GM23338 (cell line): ENCODE data around the gene SMIM41. TPM values are rescaled to one million over a fixed set of nuclear protein-coding genes. Genes with fewer than 3 reads are reported as not detected.

ENCODE experiments used
- ATAC-seq: fragments of 200-7000 bp; cut with Tn5 transposase; 3 replicates; pipeline ENCODE4 v1.9.1; 2020
- DNase-seq: peaks from one replicate; pipeline ENCODE4 v3.0.0-alpha.2; 2015; ENCODE audit warnings: low spot score
- H2AFZ ChIP-seq: fragments of 200-600 bp; sonication (generic); 2 replicates; pipeline ENCODE4 v1.8.0; 2016; ENCODE audit warnings: antibody characterized with exemption, mild to moderate bottlenecking, moderate library complexity
- H3F3A ChIP-seq: fragments of 200-600 bp; sonication (generic); replicated peaks from 2 replicates; pipeline ENCODE4 v1.8.0; 2017; ENCODE audit warnings: antibody characterized with exemption, mixed run types, low read depth
- H3K27ac ChIP-seq: fragments of 200-600 bp; sonication (generic); 2 replicates; pipeline ENCODE4 v1.6.1; 2016; ENCODE audit warnings: low read depth
- H3K27me3 ChIP-seq: fragments of 200-600 bp; sonication (generic); 2 replicates; pipeline ENCODE4 v1.8.0; 2016; ENCODE audit warnings: mild to moderate bottlenecking, mixed run types, moderate library complexity; ENCODE audit not compliant: insufficient read depth
- H3K36me3 ChIP-seq: fragments of 200-600 bp; sonication (generic); 2 replicates; pipeline ENCODE4 v1.8.0; 2016; ENCODE audit warnings: mild to moderate bottlenecking; ENCODE audit not compliant: insufficient read depth
- H3K4me1 ChIP-seq: fragments of 200-600 bp; sonication (generic); 2 replicates; pipeline ENCODE4 v1.8.0; 2016; ENCODE audit warnings: mild to moderate bottlenecking, moderate library complexity; ENCODE audit not compliant: insufficient read depth
- H3K4me2 ChIP-seq: fragments of 200-600 bp; sonication (generic); 2 replicates; pipeline ENCODE4 v1.7.1; 2017; ENCODE audit warnings: mixed run types
- H3K4me3 ChIP-seq: fragments of 200-600 bp; sonication (generic); 2 replicates; pipeline ENCODE4 v1.6.1; 2016; ENCODE audit warnings: mixed run types
- H3K79me2 ChIP-seq: fragments of 200-600 bp; sonication (generic); replicated peaks from 2 replicates; pipeline ENCODE4 v1.8.0; 2017; ENCODE audit warnings: mild to moderate bottlenecking; ENCODE audit not compliant: insufficient read depth
- H3K9me2 ChIP-seq: fragments of 200-600 bp; sonication (generic); 2 replicates; pipeline ENCODE4 v1.8.0; 2017; ENCODE audit not compliant: insufficient read depth
- H4K20me1 ChIP-seq: fragments of 200-600 bp; sonication (generic); replicated peaks from 2 replicates; pipeline ENCODE4 v1.8.0; 2017; ENCODE audit warnings: mild to moderate bottlenecking; ENCODE audit not compliant: insufficient read depth
- H3K27ac Mint-ChIP-seq: 2 replicates; pipeline ENCODE4 v1.8.0; 2020; ENCODE audit warnings: inconsistent platforms, mild to moderate bottlenecking, moderate library complexity, mixed read lengths
- H3K27me3 Mint-ChIP-seq: 3 replicates; pipeline ENCODE4 v1.8.0; 2022; ENCODE audit warnings: low read depth, mild to moderate bottlenecking, moderate library complexity, mixed read lengths, inconsistent platforms; ENCODE audit not compliant: insufficient read depth, poor library complexity
- H3K36me3 Mint-ChIP-seq: 3 replicates; pipeline ENCODE4 v1.8.0; 2021; ENCODE audit warnings: low read depth, mild to moderate bottlenecking, inconsistent platforms, moderate library complexity, mixed read lengths
- H3K4me1 Mint-ChIP-seq: 3 replicates; pipeline ENCODE4 v1.8.0; 2020; ENCODE audit warnings: mild to moderate bottlenecking, inconsistent platforms, mixed read lengths
- H3K4me3 Mint-ChIP-seq: 3 replicates; pipeline ENCODE4 v1.8.0; 2021; ENCODE audit warnings: moderate library complexity, mild to moderate bottlenecking, inconsistent platforms, mixed read lengths
- H3K9me3 Mint-ChIP-seq: 3 replicates; pipeline ENCODE4 v1.8.0; 2020; ENCODE audit warnings: moderate library complexity, mild to moderate bottlenecking, inconsistent platforms, mixed read lengths
- CREB1 ChIP-seq: fragments of 250-450 bp; sonication (Bioruptor Pico); IDR thresholded peaks from 2 replicates; pipeline ENCODE4 v1.5.0; 2020; ENCODE audit warnings: low read depth, mild to moderate bottlenecking, moderate library complexity
- CTCF ChIP-seq, 2 experiments: fragments of 200-600 bp in 1 of 2; sonication (generic) in 1 of 2; conservative IDR thresholded peaks; 2 replicates each; pipeline versions ENCODE4 v1.5.1 to v1.6.1; 2016 to 2017; ENCODE audit warnings: antibody characterized with exemption in 2 of 2, low read depth in 2 of 2, mild to moderate bottlenecking in 2 of 2, moderate library complexity in 1 of 2
- EZH2 ChIP-seq: fragments of 200-600 bp; sonication (generic); IDR thresholded peaks from one replicate; pipeline ENCODE4 v1.8.0; 2017; ENCODE audit warnings: antibody characterized with exemption, mild to moderate bottlenecking, low read depth; ENCODE audit not compliant: unreplicated experiment
- EZH2phosphoT487 ChIP-seq: fragments of 200-600 bp; sonication (generic); IDR thresholded peaks from one replicate; pipeline ENCODE4 v1.8.1; 2018; ENCODE audit warnings: antibody characterized with exemption; ENCODE audit not compliant: unreplicated experiment
- JUNB ChIP-seq: IDR thresholded peaks from one replicate; pipeline ENCODE4 v1.6.1; 2016; ENCODE audit warnings: antibody characterized with exemption; ENCODE audit not compliant: unreplicated experiment
- NANOG ChIP-seq: IDR thresholded peaks from 2 replicates; pipeline ENCODE4 v1.6.1; 2016; ENCODE audit warnings: antibody characterized with exemption, borderline replicate concordance
- POLR2AphosphoS5 ChIP-seq: IDR thresholded peaks from 2 replicates; pipeline ENCODE4 v1.6.1; 2016; ENCODE audit warnings: antibody characterized with exemption, low read depth
- STAT1 ChIP-seq: IDR thresholded peaks from one replicate; pipeline ENCODE4 v1.6.1; 2016; ENCODE audit warnings: antibody characterized with exemption; ENCODE audit not compliant: unreplicated experiment
- ZNF114 ChIP-seq: fragments of 250-450 bp; sonication (Bioruptor Pico); IDR thresholded peaks from 2 replicates; pipeline ENCODE4 v1.5.0; 2020; ENCODE audit warnings: mild to moderate bottlenecking, moderate library complexity
- ZNF331 ChIP-seq: fragments of 250-450 bp; sonication (Bioruptor Pico); IDR thresholded peaks from 2 replicates; pipeline ENCODE4 v1.5.0; 2020; ENCODE audit warnings: low read depth, mild to moderate bottlenecking, moderate library complexity
- polyA plus RNA-seq: library from polyadenylated mRNA; unstranded; fragments of >200 nt; fragmentation: Nextera tagmentation; extraction: Ambion mirVana; gene quantifications from 2 replicates; pipeline ENCODE4 v1.2.1, GENCODE V29; 2016
- total RNA-seq: library from RNA; depleted of rRNA; stranded (reverse); fragments of >200 nt; shearing (Covaris generic); gene quantifications from 2 replicates; pipeline ENCODE4 v1.2.3, GENCODE V29; 2014
- TF ChIP-seq, protein P1 (sequence below): fragments of 250-450 bp; sonication (Bioruptor Pico); IDR thresholded peaks from 2 replicates; pipeline ENCODE4 v1.5.0; 2020; ENCODE audit warnings: mild to moderate bottlenecking, moderate library complexity

SMIM41 gene
- total and polyA plus RNA-seq, 2 experiments from 2014 or later, result 0.66 TPM

DNA sequence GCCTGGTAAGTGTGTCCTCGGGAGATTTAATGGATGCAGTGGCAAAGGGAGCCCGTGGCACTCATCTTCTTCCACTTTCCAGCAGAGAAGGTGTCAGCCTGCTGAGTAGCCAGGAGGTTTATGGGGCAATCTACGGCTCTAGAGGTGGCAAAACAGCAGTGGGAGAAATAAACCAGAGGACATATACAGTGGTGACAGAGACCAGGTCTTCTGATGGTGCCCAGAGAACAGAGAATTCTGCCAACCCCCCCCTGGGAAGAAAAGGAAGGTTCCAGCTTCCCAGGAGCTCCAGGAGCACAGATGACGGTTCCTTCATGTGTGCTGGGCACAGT is 43.0 kb downstream of the SMIM41 start:
- H3K79me2 ChIP-seq, result no peaks in the 10 kb centered on the region
- peaks cover 68% of the 10 kb centered on the region for H3K4me1 ChIP-seq
- ATAC-seq, result no peak
- H3K27me3 ChIP-seq, result no peaks in the 10 kb centered on the region
- no peaks in the 10 kb centered on the region for H3K36me3 ChIP-seq
- Mint-ChIP-seq H3K27ac (peak overlapping the region; percentile 16; the same call in 1 of the 2 replicates), H3K27me3 (peaks cover 37% of the 10 kb centered on the region), H3K36me3 (no peaks in the 10 kb centered on the region), H3K9me3 (no peaks in the 10 kb centered on the region; the same call in 2 of the 3 replicates), H3K4me1 (peaks cover 79% of the 10 kb centered on the region), H3K4me3 (peak overlapping the region; percentile 49; the same call in 2 of the 3 replicates)
- no peaks in the 10 kb centered on the region for H4K20me1 ChIP-seq
- 0 out of 2 replicates have a peak, but pooled peaks cover 3% of the 10 kb centered on the region for H3K9me2 ChIP-seq
- peaks cover 16% of the 10 kb centered on the region; the same call in 1 of the 2 replicates for H3F3A ChIP-seq
- DNase-seq, result no peak
- TF ChIP-seq NANOG (no peak), EZH2 (no peak), CREB1 (no peak), STAT1 (no peak), ZNF331 (no peak), ZNF114 (CRISPR knock-in tag) (no peak), CTCF (conservative IDR thresholded peaks at IDR 0.05; ENCODE audit: low read depth in 2 of 2) (no peak), JUNB (no peak), EZH2phosphoT487 (no peak), POLR2AphosphoS5 (no peak)
- TF ChIP-seq, protein P1, sequence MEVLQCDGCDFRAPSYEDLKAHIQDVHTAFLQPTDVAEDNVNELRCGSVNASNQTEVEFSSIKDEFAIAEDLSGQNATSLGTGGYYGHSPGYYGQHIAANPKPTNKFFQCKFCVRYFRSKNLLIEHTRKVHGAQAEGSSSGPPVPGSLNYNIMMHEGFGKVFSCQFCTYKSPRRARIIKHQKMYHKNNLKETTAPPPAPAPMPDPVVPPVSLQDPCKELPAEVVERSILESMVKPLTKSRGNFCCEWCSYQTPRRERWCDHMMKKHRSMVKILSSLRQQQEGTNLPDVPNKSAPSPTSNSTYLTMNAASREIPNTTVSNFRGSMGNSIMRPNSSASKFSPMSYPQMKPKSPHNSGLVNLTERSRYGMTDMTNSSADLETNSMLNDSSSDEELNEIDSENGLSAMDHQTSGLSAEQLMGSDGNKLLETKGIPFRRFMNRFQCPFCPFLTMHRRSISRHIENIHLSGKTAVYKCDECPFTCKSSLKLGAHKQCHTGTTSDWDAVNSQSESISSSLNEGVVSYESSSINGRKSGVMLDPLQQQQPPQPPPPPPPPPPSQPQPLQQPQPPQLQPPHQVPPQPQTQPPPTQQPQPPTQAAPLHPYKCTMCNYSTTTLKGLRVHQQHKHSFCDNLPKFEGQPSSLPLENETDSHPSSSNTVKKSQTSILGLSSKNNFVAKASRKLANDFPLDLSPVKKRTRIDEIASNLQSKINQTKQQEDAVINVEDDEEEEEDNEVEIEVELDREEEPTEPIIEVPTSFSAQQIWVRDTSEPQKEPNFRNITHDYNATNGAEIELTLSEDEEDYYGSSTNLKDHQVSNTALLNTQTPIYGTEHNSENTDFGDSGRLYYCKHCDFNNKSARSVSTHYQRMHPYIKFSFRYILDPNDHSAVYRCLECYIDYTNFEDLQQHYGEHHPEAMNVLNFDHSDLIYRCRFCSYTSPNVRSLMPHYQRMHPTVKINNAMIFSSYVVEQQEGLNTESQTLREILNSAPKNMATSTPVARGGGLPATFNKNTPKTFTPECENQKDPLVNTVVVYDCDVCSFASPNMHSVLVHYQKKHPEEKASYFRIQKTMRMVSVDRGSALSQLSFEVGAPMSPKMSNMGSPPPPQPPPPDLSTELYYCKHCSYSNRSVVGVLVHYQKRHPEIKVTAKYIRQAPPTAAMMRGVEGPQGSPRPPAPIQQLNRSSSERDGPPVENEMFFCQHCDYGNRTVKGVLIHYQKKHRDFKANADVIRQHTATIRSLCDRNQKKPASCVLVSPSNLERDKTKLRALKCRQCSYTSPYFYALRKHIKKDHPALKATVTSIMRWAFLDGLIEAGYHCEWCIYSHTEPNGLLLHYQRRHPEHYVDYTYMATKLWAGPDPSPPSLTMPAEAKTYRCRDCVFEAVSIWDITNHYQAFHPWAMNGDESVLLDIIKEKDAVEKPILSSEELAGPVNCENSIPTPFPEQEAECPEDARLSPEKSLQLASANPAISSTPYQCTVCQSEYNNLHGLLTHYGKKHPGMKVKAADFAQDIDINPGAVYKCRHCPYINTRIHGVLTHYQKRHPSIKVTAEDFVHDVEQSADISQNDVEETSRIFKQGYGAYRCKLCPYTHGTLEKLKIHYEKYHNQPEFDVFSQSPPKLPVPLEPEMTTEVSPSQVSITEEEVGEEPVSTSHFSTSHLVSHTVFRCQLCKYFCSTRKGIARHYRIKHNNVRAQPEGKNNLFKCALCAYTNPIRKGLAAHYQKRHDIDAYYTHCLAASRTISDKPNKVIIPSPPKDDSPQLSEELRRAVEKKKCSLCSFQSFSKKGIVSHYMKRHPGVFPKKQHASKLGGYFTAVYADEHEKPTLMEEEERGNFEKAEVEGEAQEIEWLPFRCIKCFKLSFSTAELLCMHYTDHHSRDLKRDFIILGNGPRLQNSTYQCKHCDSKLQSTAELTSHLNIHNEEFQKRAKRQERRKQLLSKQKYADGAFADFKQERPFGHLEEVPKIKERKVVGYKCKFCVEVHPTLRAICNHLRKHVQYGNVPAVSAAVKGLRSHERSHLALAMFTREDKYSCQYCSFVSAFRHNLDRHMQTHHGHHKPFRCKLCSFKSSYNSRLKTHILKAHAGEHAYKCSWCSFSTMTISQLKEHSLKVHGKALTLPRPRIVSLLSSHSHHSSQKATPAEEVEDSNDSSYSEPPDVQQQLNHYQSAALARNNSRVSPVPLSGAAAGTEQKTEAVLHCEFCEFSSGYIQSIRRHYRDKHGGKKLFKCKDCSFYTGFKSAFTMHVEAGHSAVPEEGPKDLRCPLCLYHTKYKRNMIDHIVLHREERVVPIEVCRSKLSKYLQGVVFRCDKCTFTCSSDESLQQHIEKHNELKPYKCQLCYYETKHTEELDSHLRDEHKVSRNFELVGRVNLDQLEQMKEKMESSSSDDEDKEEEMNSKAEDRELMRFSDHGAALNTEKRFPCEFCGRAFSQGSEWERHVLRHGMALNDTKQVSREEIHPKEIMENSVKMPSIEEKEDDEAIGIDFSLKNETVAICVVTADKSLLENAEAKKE (CRISPR knock-in tag), result no peak
- no peak overlapping the region for H3K27ac ChIP-seq
- no peak overlapping the region; the same call in 1 of the 2 replicates for H3K4me3 ChIP-seq
- peak overlapping the region; percentile 77 for H3K4me2 ChIP-seq
- H2AFZ ChIP-seq, result no peak overlapping the region
